COR-L47 (cell line): ENCODE measurements around the gene MDM2.

Source experiments
- DNase-seq: peaks from one replicate; lab custom pipeline; 2025; lab: John Stamatoyannopoulos, UW

The MDM2 gene

DNA sequence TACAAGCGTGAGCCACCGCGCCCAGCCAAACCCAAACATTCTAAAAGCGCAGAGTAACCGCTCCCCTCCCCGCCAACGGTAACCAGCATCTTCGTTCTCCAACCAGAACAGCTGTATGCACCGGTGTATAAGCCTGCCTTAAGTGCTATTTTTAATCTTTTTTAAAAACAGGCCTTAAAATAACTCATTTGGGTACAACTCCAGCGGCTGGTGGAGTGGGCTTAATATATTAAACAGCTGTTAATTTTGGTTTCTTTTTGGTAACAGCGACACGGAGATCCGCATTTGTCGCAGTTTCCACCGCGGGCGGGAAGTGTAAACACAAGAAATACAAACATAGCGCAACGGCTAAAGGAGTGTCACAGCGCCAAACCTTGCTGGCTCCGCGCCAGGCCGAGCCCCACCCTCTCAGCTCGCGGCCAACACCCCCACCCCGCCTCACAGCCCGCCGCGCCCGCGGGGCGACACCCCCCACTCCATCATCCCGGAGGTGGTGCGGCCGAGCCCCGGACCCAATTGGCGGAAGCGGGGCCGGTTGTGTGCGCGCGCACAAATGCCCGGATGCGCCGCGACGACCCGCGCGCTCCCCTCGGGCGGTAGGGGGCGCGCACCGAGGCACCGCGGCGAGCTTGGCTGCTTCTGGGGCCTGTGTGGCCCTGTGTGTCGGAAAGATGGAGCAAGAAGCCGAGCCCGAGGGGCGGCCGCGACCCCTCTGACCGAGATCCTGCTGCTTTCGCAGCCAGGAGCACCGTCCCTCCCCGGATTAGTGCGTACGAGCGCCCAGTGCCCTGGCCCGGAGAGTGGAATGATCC is at the start of gene MDM2:
TSS of gene MDM2 (plus strand) at position 602 of the 812 bp plus-strand sequence. CDS start 301 bp downstream, outside the sequence.
- DNase-seq = peak; percentile 96

- no peak for DNase-seq
Observed at GRCh38 chr12:68759852-68760251, 48.1 kb upstream of the MDM2 start.

GRCh38 chr12:68760806-68761441 is 47.1 kb upstream of the MDM2 start:
- no peak for DNase-seq

DNA sequence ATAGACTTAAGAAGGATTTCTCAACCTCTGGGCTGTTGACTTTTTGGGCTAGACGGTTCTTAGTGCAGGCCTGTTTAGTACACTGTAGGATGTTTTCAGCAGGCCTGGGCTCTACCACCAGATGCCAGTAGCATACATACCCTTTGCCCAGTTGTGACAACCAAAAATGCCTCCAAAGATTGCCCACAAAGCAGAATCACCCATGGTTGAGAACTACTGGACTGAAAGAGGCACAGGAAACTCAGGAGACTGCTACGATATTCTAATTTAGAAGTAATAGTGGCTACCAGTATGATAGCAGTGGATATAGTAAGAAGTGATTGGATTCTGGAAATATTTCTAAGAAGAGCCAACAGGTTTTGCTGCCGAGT is 46.5 kb upstream of the MDM2 start:
- DNase-seq = no peak

DNA sequence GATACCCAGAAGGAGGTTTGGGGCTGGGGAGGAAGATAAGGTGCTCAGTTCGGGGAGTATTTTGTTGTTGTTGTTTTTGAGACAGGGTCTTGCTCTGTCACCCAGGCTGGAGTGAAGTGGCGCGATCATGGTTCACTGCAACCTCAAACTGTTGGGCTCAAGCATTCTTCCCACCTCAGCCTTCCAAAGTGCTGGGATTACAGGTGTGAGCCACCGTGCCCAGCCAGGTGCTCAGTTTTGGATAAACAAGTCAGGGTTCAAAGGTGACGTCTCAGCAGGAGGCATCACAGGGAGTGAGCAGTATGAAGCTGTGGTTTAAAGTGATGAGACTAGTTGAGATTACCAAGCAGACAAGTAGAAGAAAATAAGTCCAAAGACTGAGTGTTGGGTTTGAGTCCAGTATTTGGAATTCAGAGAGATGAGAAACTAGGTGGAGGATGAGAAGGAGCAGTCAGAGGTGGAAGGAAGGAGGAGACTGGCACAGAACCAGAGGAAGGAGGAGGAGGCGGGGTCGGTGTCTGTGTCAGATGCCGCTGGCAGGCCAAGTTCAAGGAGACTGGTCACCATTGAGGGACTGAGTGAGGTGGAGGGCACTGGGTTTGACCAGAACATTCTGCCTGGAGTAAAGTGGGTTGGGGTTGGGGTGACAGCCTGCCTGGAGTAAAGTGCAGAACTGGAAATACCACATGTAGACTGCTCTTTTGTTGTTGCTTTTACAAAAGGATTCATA is 45.9 kb upstream of the MDM2 start:
- DNase-seq = no peak

DNA sequence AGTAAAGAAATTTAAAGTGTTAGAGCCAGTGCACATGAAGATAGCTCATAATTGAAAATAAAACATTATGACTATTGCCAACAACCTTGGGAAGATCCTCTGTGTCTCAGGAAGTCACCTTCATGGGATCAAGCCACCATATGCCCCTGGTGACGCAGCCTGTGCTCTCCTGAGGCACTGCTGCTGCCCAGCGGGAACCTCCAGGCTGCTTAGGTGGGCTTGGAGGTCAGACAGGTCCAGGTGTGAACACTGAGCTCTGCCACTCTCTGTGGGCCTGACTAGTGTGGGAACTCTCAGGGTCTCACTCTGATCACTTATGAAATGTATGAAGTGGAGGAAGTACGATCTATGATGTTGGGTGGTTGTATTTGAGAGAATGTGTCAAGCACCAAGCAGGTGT is 45.3 kb upstream of the MDM2 start:
- DNase-seq = no peak

DNA sequence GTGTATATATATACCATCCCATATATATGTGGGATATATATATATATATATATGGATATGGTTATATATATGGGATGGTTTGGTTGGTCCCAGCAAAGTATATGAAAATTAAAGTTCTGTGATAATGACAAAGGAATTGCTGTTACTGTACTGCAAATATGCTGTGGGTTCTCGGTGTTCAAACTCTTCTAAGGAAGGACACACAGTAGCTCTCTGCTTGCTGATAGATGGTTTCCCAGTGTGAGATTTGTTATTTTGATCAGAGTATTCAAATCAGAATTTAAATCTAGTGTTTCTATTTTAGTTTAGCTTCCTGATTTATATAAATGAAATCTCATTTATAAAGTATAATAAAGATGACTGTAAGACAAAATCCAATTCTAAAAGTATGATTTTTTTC is 42.3 kb upstream of the MDM2 start:
- no peak for DNase-seq

GRCh38 chr12:68766646-68767045 is 41.3 kb upstream of the MDM2 start:
- no peak for DNase-seq

DNA sequence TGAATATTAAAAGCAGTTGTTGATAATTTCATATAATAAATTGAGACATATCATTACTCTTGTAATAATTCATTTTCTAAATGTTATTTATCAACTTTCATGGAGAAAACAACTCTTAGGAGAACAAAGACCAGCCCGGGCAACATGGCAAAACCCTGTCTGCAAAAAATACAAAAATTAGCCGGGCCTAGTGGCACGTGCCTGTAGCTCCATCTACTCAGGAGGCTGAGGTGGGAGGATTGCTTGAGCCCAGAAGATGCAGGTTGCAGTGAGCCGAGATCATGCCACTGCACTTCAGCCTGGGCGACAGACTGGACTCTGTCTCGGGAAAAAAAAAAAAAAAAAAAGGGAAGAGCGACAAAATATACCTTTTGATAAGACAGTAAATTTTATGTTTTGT is 40.8 kb upstream of the MDM2 start:
- DNase-seq = no peak

GRCh38 chr12:68768431-68768939 is 39.5 kb upstream of the MDM2 start:
- no peak for DNase-seq

- DNase-seq = no peak
Observed at GRCh38 chr12:68769941-68770340, 38.0 kb upstream of the MDM2 start.

DNA sequence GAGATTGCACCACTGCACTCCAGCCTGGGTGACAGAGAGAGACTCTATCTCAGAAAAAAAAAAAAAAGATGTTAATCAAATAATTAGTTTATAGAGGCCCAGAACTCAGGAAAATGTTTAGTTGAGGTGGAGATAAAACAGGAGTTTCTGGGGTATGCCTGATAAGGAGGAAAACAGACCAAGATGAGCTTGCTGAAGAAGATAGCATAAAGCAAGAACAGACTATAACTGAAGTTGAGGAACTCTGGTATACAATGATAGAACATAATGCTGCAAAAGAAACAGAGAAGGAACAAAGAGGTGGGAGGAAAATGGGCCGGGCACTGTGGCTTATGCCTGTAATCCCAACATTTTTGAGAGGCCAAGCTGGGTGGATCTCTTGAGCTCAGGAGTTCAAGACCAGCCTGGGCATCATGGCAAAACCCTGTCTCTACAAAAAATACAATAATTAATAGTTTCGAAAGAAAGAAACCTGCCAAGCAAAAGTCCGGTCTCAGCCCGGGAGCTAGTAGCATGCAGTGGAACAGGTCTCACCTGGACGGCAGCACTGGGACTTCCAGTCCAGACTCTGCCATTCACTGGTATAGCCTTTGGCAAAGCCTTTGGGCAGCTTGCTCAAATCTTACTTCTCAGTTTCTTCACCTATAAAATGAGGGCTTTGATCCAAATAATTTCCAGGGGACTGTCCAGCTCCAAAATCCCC is 36.6 kb upstream of the MDM2 start:
- DNase-seq = no peak

GRCh38 chr12:68772714-68773113 is 35.3 kb upstream of the MDM2 start:
- no peak for DNase-seq

DNA sequence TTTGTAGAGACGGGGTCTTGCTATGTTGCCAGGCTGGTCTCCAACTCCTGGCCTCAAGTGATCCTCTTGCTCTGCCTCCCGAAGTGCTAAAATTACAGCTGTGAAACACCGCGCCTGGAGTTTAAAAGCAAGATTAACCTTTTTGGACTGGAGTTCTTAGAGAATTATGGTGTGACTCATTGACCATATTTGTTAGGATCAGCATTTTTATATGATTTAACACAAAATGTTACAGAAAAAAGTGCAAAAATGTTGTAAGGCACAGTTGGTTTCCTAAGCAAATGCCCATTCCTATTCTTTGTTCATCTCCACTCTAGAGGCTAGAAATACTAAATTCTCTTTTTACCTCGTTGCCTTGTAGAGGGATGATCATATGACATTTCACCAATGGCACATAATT is 34.4 kb upstream of the MDM2 start:
- no peak for DNase-seq

DNA sequence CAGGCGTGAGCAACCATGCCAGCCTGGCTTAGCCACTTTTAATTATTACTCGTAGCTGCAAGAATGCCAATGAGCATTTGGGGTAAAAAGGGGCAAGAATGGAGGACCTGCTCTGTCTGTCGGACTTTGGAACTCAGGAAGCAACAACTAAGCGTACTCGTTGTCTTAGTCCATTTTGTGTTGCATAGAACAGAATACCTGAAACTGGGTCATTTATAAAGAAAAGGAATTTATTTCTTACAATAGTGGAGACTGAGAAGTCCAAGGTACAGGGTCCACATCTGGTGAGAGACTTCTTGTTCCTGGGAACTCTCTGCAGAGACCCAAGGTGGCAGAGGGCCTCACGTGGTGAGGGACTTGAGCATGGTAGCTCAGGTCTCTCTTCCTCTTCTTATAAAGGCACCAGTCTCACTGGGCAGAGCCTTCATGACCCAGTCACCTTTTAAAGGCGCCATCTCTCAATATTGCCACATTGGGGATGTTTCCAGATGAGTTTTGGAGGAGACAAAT is 32.8 kb upstream of the MDM2 start:
- no peak for DNase-seq

DNA sequence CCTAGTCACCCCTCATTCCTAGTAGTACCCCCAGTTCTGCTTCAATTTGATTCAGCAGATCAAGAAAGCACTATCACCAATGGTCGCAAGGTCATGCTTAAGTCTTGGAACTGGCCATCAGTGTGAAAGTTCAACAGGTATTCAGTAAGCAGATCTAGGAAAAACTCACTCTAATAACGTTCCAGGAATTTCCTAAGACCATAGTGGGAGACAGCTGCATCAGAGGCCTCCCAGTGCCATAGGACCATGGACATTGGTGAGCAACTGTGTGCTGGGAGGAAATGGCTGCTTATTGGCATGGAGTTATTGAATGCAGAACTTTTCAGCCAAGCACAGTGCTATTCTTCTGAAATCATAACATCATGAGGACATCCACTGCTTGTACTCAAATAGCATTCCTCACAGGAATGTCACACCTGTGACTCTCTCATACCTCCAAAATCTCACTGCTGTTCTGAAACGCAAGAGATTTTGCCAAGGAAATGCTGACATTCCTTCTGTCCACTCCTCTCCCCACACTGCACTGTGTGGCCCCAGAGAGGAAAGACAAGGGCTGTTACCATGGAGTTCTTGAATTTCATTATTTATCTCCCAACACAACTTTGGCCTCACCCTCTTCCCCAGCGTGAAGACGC is 30.9 kb upstream of the MDM2 start:
- no peak for DNase-seq

GRCh38 chr12:68779280-68779679 is 28.7 kb upstream of the MDM2 start:
- no peak for DNase-seq

- DNase-seq = no peak
Observed at GRCh38 chr12:68780731-68781130, 27.2 kb upstream of the MDM2 start.

DNA sequence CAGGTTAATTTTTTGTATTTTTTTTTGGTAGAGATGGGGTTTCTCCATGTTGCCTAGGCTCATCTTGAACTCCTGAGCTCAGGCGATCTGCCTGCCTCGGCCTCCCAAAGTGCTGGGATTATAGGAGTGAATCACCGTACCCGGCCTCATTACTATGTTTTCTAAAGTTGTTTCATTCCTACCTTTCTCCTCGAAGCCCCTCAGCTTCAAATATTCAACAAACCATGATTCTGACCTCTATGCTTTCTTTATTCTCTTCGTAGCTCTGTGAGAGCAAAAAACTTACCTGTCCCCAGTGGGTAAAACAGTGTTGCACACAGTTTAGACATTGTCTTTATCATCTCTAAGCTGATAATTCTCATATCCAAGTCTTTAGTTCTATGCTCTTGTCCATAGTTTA is 26.2 kb upstream of the MDM2 start:
- no peak for DNase-seq

DNA sequence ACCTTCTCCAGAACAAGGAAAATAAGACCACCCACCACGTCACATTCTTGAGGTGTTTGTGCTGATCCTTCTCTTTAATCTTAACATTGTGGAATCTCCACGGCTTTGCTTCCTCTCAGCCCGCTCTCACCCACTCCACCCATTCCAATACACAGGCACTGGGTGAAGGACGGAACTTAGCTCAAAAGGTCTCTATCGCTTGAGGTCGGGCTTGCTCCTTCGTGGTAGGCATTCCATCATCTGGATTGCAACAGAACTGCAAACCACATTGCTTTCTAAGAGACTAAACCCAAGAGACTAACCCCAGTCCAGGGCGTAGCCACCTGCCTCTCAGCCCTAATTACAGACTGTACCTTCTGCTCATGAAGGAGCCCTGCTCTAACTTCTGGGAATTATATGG is 24.0 kb upstream of the MDM2 start:
- DNase-seq = no peak

DNA sequence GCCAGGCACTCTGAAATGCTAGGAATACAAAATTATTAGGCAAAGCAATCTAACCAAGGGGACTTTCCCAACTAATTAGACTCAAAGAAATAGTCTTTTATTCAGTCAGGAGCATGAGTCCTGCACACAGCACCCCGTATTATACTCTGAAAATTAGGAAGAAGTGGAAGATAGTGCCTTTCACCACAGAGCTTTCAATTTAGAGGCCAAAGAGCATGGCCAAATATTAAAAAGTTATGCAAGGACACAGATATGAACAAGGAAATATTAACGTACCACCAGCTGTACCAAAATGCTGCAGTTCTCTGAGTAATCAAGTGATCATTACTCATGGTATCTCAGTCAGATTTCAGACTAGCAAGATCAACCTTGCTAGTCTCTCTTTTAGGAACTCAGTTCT is 22.6 kb upstream of the MDM2 start:
- DNase-seq = no peak

- DNase-seq = no peak
Observed at GRCh38 chr12:68785823-68786222, 22.2 kb upstream of the MDM2 start.
